SK-N-SH treated with all-trans-retinoic acid at 6 μM for 48 hours (cell line): Measurements from ENCODE around the gene CDK5.

Source experiments
- ATAC-seq: fragments of 200-7000 bp; cut with Tn5 transposase; 3 replicates; pipeline ENCODE4 v1.9.1; 2020; ENCODE audit warnings: mild to moderate bottlenecking, moderate library complexity
- ARNTL ChIP-seq: fragments of 450-650 bp; formaldehyde crosslinking; IDR thresholded peaks from 2 replicates; pipeline ENCODE4 v1.5.0; 2020; ENCODE audit warnings: low read depth, mild to moderate bottlenecking, moderate library complexity, borderline replicate concordance
- CSRNP3 ChIP-seq: fragments of 250-450 bp; sonication (Bioruptor Pico); IDR thresholded peaks from 2 replicates; pipeline ENCODE4 v1.5.1; 2021; ENCODE audit warnings: mild to moderate bottlenecking, moderate library complexity
- GLIS3 ChIP-seq: fragments of 250-450 bp; sonication (Bioruptor Pico); IDR thresholded peaks from 2 replicates; pipeline ENCODE4 v1.5.0; 2020; ENCODE audit warnings: mild to moderate bottlenecking, moderate library complexity
- ISL1 ChIP-seq: fragments of 250-450 bp; sonication (Bioruptor Pico); IDR thresholded peaks from 2 replicates; pipeline ENCODE4 v2.1.2; 2022; ENCODE audit warnings: mild to moderate bottlenecking, moderate library complexity
- OSR1 ChIP-seq: fragments of 250-450 bp; sonication (Bioruptor Pico); IDR thresholded peaks from 2 replicates; pipeline ENCODE4 v1.8.0; 2022; ENCODE audit warnings: moderate library complexity, mild to moderate bottlenecking, inconsistent platforms
- PATZ1 ChIP-seq: fragments of 250-450 bp; sonication (Bioruptor Pico); IDR thresholded peaks from 2 replicates; pipeline ENCODE4 v1.8.0; 2020; ENCODE audit warnings: mild to moderate bottlenecking, moderate library complexity, borderline replicate concordance
- POU6F1 ChIP-seq: fragments of 250-450 bp; sonication (Bioruptor Pico); IDR thresholded peaks from 2 replicates; pipeline ENCODE4 v1.8.0; 2021; ENCODE audit warnings: low read depth, mild to moderate bottlenecking, moderate library complexity, borderline replicate concordance
- PPARA ChIP-seq: fragments of 250-450 bp; sonication (Bioruptor Pico); IDR thresholded peaks from 2 replicates; pipeline ENCODE4 v1.5.0; 2020; ENCODE audit warnings: mild to moderate bottlenecking, borderline replicate concordance
- SNAI2 ChIP-seq: fragments of 250-450 bp; sonication (Bioruptor Pico); IDR thresholded peaks from 2 replicates; pipeline ENCODE4 v1.5.0; 2020; ENCODE audit warnings: mild to moderate bottlenecking, moderate library complexity
- TCF4 ChIP-seq: fragments of 250-450 bp; sonication (Bioruptor Pico); IDR thresholded peaks from 2 replicates; pipeline ENCODE4 v1.8.0; 2021; ENCODE audit warnings: mild to moderate bottlenecking, moderate library complexity, borderline replicate concordance
- TOX ChIP-seq: fragments of 250-450 bp; sonication (Bioruptor Pico); IDR thresholded peaks from 2 replicates; pipeline ENCODE4 v1.8.0; 2021; ENCODE audit warnings: mild to moderate bottlenecking, moderate library complexity, borderline replicate concordance
- TSHZ2 ChIP-seq: fragments of 250-450 bp; sonication (Bioruptor Pico); IDR thresholded peaks from 2 replicates; pipeline ENCODE4 v1.5.0; 2020; ENCODE audit warnings: mild to moderate bottlenecking, moderate library complexity
- ZFP3 ChIP-seq: fragments of 250-450 bp; sonication (Bioruptor Pico); IDR thresholded peaks from 2 replicates; pipeline ENCODE4 v1.5.0; 2020; ENCODE audit warnings: mild to moderate bottlenecking, moderate library complexity
- ZFP30 ChIP-seq: fragments of 450-650 bp; formaldehyde crosslinking; IDR thresholded peaks from 2 replicates; pipeline ENCODE4 v1.5.0; 2022; ENCODE audit warnings: mild to moderate bottlenecking, moderate library complexity
- ZNF70 ChIP-seq: fragments of 450-650 bp; formaldehyde crosslinking; IDR thresholded peaks from 2 replicates; pipeline ENCODE4 v1.5.0; 2020; ENCODE audit warnings: mild to moderate bottlenecking, moderate library complexity
- ZNF8 ChIP-seq: fragments of 450-650 bp; formaldehyde crosslinking; IDR thresholded peaks from 2 replicates; pipeline ENCODE4 v1.5.0; 2020; ENCODE audit warnings: mild to moderate bottlenecking, moderate library complexity

Gene CDK5

GRCh38 chr7:151088019-151088855 is 30.5 kb upstream of the CDK5 start:
- no peak; the same call in 2 of the 3 replicates for ATAC-seq
- TF ChIP-seq SNAI2 (CRISPR knock-in tag) (no peak), PATZ1 (CRISPR knock-in tag) (no peak), ZNF8 (CRISPR knock-in tag) (no peak), OSR1 (CRISPR knock-in tag) (no peak), ZFP3 (CRISPR knock-in tag) (no peak)
- TF ChIP-seq, all 23 proteins: peak for 0

GRCh38 chr7:151087245-151088018 is 29.7 kb upstream of the CDK5 start:
- peak; percentile 57 for ATAC-seq
- no peak for TF ChIP-seq ARNTL (CRISPR knock-in tag)
- TF ChIP-seq TSHZ2 = no peak
- TF ChIP-seq TCF4 = peak; percentile 25; the same call in 1 of the 2 replicates
- TF ChIP-seq TOX (CRISPR knock-in tag) = no peak
- no peak for TF ChIP-seq ZNF8 (CRISPR knock-in tag)

- peak; percentile 1; the same call in 1 of the 3 replicates for ATAC-seq
- TF ChIP-seq TSHZ2 (no peak), CSRNP3 (CRISPR knock-in tag) (no peak), ZNF70 (CRISPR knock-in tag) (no peak), ARNTL (CRISPR knock-in tag) (no peak), PPARA (no peak), TCF4 (no peak), SNAI2 (CRISPR knock-in tag) (no peak), ISL1 (no peak), POU6F1 (CRISPR knock-in tag) (no peak), GLIS3 (CRISPR knock-in tag) (no peak), ZFP30 (CRISPR knock-in tag) (no peak), OSR1 (CRISPR knock-in tag) (no peak)
These were observed 29.1 kb upstream of the CDK5 start for GRCh38 chr7:151086802-151087244.
